Activated B cell treated with CpG ODN at 0.5 μM for 24 hours (primary cell): ENCODE results near the gene ARL13B. TPM values are rescaled to one million over a fixed set of nuclear protein-coding genes. Genes with fewer than 3 reads are reported as not detected.
"Not testable (repeated sequence)": the region's sequence is repeated elsewhere in the genome, so short reads cannot be mapped to it uniquely, and the experiment has no call there.

Experiments
- ATAC-seq: fragments of 200-7000 bp; cut with Tn5 transposase; one replicate; pipeline ENCODE4 v1.10.0; 2021; ENCODE audit warnings: low read depth, mild to moderate bottlenecking, moderate library complexity
- CTCF ChIA-PET: fragments of 350-600 bp; sonication (Branson Sonifier 250); formaldehyde crosslinking; loops from one replicate; lab custom pipeline; 2021; ENCODE audit warnings: antibody characterized with exemption; lab: Charles Lee
- POLR2A ChIA-PET: fragments of 350-600 bp; sonication (Branson Sonifier 250); formaldehyde crosslinking; loops from one replicate; lab custom pipeline; 2021; ENCODE audit warnings: antibody characterized with exemption; lab: Charles Lee
- DNase-seq: peaks from one replicate; pipeline ENCODE4 v3.0.0; 2022
- H3K27ac Mint-ChIP-seq: one replicate; pipeline ENCODE4 v1.8.0; 2020; ENCODE audit warnings: mixed read lengths
- H3K27me3 Mint-ChIP-seq: one replicate; pipeline ENCODE4 v1.8.0; 2021; ENCODE audit warnings: mixed read lengths
- H3K36me3 Mint-ChIP-seq: one replicate; pipeline ENCODE4 v1.8.0; 2021; ENCODE audit warnings: low read depth, mixed read lengths
- H3K4me1 Mint-ChIP-seq: one replicate; pipeline ENCODE4 v1.8.0; 2021; ENCODE audit warnings: mixed read lengths
- H3K4me3 Mint-ChIP-seq: one replicate; pipeline ENCODE4 v1.8.0; 2020; ENCODE audit warnings: mild to moderate bottlenecking, mixed read lengths
- H3K9me3 Mint-ChIP-seq: one replicate; pipeline ENCODE4 v1.8.0; 2020; ENCODE audit warnings: mixed read lengths
- CTCF ChIP-seq: fragments of 200-600 bp; IDR thresholded peaks from one replicate; pipeline ENCODE4 v1.8.0; 2022; ENCODE audit warnings: antibody characterized with exemption, mild to moderate bottlenecking
- intact Hi-C: fragments of 100-400 bp; cut with micrococcal nuclease; formaldehyde crosslinking; loops from one replicate; pipeline ENCODE4 v1.15.1; 2024
- total RNA-seq: library from RNA; stranded (reverse); gene quantifications from 2 replicates; pipeline ENCODE4 v1.2.3, GENCODE V29; 2022

ARL13B gene
- total RNA-seq, 1 donor from 2014 or later: 12.1 TPM

GRCh38 chr3:94024385-94024784 is 44.4 kb downstream of the ARL13B start:
- intact Hi-C loops: no loop called here
- ChIA-PET CTCF (no interaction called here), POLR2A (no interaction called here)
- no peak for DNase-seq
- no peak for TF ChIP-seq CTCF
- no peaks in the 10 kb centered on the region for H3K9me3 Mint-ChIP-seq
- no peaks in the 10 kb centered on the region for H3K27me3 Mint-ChIP-seq
- no peaks in the 10 kb centered on the region for H3K36me3 Mint-ChIP-seq
- no peak overlapping the region for H3K27ac Mint-ChIP-seq
- no peaks in the 10 kb centered on the region for H3K4me1 Mint-ChIP-seq
- no peak overlapping the region for H3K4me3 Mint-ChIP-seq
- ATAC-seq: no peak

- TF ChIP-seq CTCF: no peak
- H3K4me1 Mint-ChIP-seq: no peaks in the 10 kb centered on the region
- H3K27ac Mint-ChIP-seq: no peak overlapping the region
- intact Hi-C loops: no loop called here
- POLR2A ChIA-PET: no interaction called here
- H3K27me3 Mint-ChIP-seq: no peaks in the 10 kb centered on the region
- H3K4me3 Mint-ChIP-seq: no peak overlapping the region
- H3K9me3 Mint-ChIP-seq: no peaks in the 10 kb centered on the region
- DNase-seq: no peak
- no peaks in the 10 kb centered on the region for H3K36me3 Mint-ChIP-seq
- no peak for ATAC-seq
- CTCF ChIA-PET: no interaction called here
These were observed 46.7 kb downstream of the ARL13B start for GRCh38 chr3:94026623-94027022.

- CTCF ChIA-PET: no interaction called here
- Mint-ChIP-seq H3K36me3 (no peaks in the 10 kb centered on the region), H3K4me3 (no peak within 1 kb of the TSS), H3K4me1 (no peaks in the 10 kb centered on the region), H3K27me3 (no peaks in the 10 kb centered on the region), H3K27ac (no peak within 1 kb of the TSS), H3K9me3 (no peaks in the 10 kb centered on the region)
- DNase-seq (no peak), ATAC-seq (no peak)
- TF ChIP-seq CTCF: no peak
- POLR2A ChIA-PET: no interaction called here
- intact Hi-C loops: no loop called here
These were observed 48.3 kb downstream of the ARL13B start, which contains the start of gene STX19 for GRCh38 chr3:94028093-94028837. TSS of gene STX19 (minus strand) at chr3:94028597. CDS start at chr3:94015269, 13,328 bp downstream.

GRCh38 chr3:94036909-94037507 is 57.1 kb downstream of the ARL13B start:
- H3K27ac Mint-ChIP-seq: no peak overlapping the region
- DNase-seq (no peak), ATAC-seq (no peak)
- no peaks in the 10 kb centered on the region for H3K27me3 Mint-ChIP-seq
- H3K4me1 Mint-ChIP-seq: no peaks in the 10 kb centered on the region
- H3K9me3 Mint-ChIP-seq: no peaks in the 10 kb centered on the region
- H3K4me3 Mint-ChIP-seq: no peak overlapping the region
- TF ChIP-seq CTCF: peak; percentile 18
- CTCF ChIA-PET: no interaction called here
- POLR2A ChIA-PET: interaction anchor here (0.5 to 1.3 kb wide), 2 partner anchors 25 to 48 kb away, joined by 3 to 4 read pairs; partner anchors contain the start of gene DHFR2
- intact Hi-C loops: loop anchor here (2.0 kb wide), 1 partner anchor 26 kb away; the partner anchor contains the start of genes DHFR2 and NSUN3
- peaks cover 13% of the 10 kb centered on the region for H3K36me3 Mint-ChIP-seq

- Mint-ChIP-seq H3K9me3 (no peaks in the 10 kb centered on the region), H3K36me3 (peaks cover 14% of the 10 kb centered on the region), H3K4me1 (no peaks in the 10 kb centered on the region), H3K4me3 (no peak overlapping the region), H3K27me3 (no peaks in the 10 kb centered on the region), H3K27ac (no peak overlapping the region)
- DNase-seq (no peak), ATAC-seq (no peak)
- intact Hi-C loops: no loop called here
- ChIA-PET CTCF (no interaction called here), POLR2A (no interaction called here)
- TF ChIP-seq CTCF: no peak
These were observed 63.3 kb downstream of the ARL13B start for GRCh38 chr3:94043285-94043684.

GRCh38 chr3:94044100-94044936 is 64.4 kb downstream of the ARL13B start:
- H3K4me1 Mint-ChIP-seq, H3K9me3 Mint-ChIP-seq, H3K4me3 Mint-ChIP-seq, H3K27me3 Mint-ChIP-seq, POLR2A ChIA-PET, ATAC-seq, CTCF ChIA-PET, DNase-seq, intact Hi-C loops, H3K27ac Mint-ChIP-seq: not testable (repeated sequence)
- H3K36me3 Mint-ChIP-seq: peaks cover 14% of the 10 kb centered on the region
